ENCODE results near the gene HLX.
A peak's percentile ranks its signal among the peaks of the same experiment; 100 is the strongest.

Gene HLX

GRCh38 chr1:220893701-220894024 lies 14.4 kb downstream of the HLX start:
- Histone ChIP-seq H3K4me3 (ENCODE audit: low read depth in 1 of 2, low read length in 1 of 2) (peak overlapping the region; percentile 63), H3K4me1 (ENCODE audit: control insufficient read depth in 1 of 2, insufficient read depth in 1 of 2, low read depth in 1 of 2, low read length in 1 of 2) (peaks cover 36 to 37% of the 10 kb centered on the region in 2 experiments), H3K36me3 (no peaks in the 10 kb centered on the region), H3K27ac (no peak overlapping the region), H3K27me3 (peaks cover 78% of the 10 kb centered on the region), H3K9me3 (no peaks in the 10 kb centered on the region)
- TF ChIP-seq CTCF (IDR thresholded peaks at IDR 0.05) = no peak

- H3K4me3 ChIP-seq (ENCODE audit: low read depth in 1 of 2, low read length in 1 of 2) = peak overlapping the region; percentile 63
- H3K4me1 ChIP-seq (ENCODE audit: control insufficient read depth in 1 of 2, insufficient read depth in 1 of 2, low read depth in 1 of 2, low read length in 1 of 2) = peaks cover 36 to 37% of the 10 kb centered on the region in 2 experiments
- no peaks in the 10 kb centered on the region for H3K9me3 ChIP-seq
- no peaks in the 10 kb centered on the region for H3K36me3 ChIP-seq
- no peak for TF ChIP-seq CTCF (IDR thresholded peaks at IDR 0.05)
- no peak overlapping the region for H3K27ac ChIP-seq
- peaks cover 72% of the 10 kb centered on the region for H3K27me3 ChIP-seq
Observed at GRCh38 chr1:220894025-220894923, 15.0 kb downstream of the HLX start.

- Histone ChIP-seq H3K36me3 (no peaks in the 10 kb centered on the region), H3K9me3 (no peaks in the 10 kb centered on the region), H3K27me3 (peaks cover 66% of the 10 kb centered on the region), H3K4me1 (ENCODE audit: control insufficient read depth in 1 of 2, insufficient read depth in 1 of 2, low read depth in 1 of 2, low read length in 1 of 2) (peaks cover 36 to 37% of the 10 kb centered on the region in 2 experiments), H3K27ac (no peak overlapping the region), H3K4me3 (ENCODE audit: low read depth in 1 of 2, low read length in 1 of 2) (no peak overlapping the region)
- TF ChIP-seq CTCF (IDR thresholded peaks at IDR 0.05) = no peak
Observed at GRCh38 chr1:220894924-220895256, 15.6 kb downstream of the HLX start.

GRCh38 chr1:220895412-220895946 lies 16.2 kb downstream of the HLX start:
- H3K27me3 ChIP-seq = peaks cover 60% of the 10 kb centered on the region
- H3K4me3 ChIP-seq (ENCODE audit: low read depth in 1 of 2, low read length in 1 of 2) = no peak overlapping the region

GRCh38 chr1:220896092-220896491 lies 16.8 kb downstream of the HLX start:
- H3K27me3 ChIP-seq = peaks cover 54% of the 10 kb centered on the region
- no peak overlapping the region for H3K4me3 ChIP-seq (ENCODE audit: low read depth in 1 of 2, low read length in 1 of 2)
- TF ChIP-seq CTCF (IDR thresholded peaks at IDR 0.05) = no peak

More at GRCh38 chr1:220895412-220895946, 16.2 kb downstream of the HLX start:
- Histone ChIP-seq H3K4me1 (ENCODE audit: control insufficient read depth in 1 of 2, insufficient read depth in 1 of 2, low read depth in 1 of 2, low read length in 1 of 2) (peaks cover 36 to 37% of the 10 kb centered on the region in 2 experiments), H3K9me3 (no peaks in the 10 kb centered on the region), H3K36me3 (no peaks in the 10 kb centered on the region), H3K27ac (no peak overlapping the region)
- no peak for TF ChIP-seq CTCF (IDR thresholded peaks at IDR 0.05)

More at GRCh38 chr1:220896092-220896491, 16.8 kb downstream of the HLX start:
- Histone ChIP-seq H3K27ac (no peak overlapping the region), H3K9me3 (no peaks in the 10 kb centered on the region), H3K4me1 (ENCODE audit: control insufficient read depth in 1 of 2, insufficient read depth in 1 of 2, low read depth in 1 of 2, low read length in 1 of 2) (peaks cover 33% of the 10 kb centered on the region in 2 experiments), H3K36me3 (no peaks in the 10 kb centered on the region)
